NCI-H1436 treated with DMSO at 0.1 percent for 48 hours (cell line): ENCODE measurements around the gene WRAP73.

ENCODE experiments used
- DNase-seq: peaks from one replicate; lab custom pipeline; 2025; lab: John Stamatoyannopoulos, UW

The WRAP73 gene

DNA sequence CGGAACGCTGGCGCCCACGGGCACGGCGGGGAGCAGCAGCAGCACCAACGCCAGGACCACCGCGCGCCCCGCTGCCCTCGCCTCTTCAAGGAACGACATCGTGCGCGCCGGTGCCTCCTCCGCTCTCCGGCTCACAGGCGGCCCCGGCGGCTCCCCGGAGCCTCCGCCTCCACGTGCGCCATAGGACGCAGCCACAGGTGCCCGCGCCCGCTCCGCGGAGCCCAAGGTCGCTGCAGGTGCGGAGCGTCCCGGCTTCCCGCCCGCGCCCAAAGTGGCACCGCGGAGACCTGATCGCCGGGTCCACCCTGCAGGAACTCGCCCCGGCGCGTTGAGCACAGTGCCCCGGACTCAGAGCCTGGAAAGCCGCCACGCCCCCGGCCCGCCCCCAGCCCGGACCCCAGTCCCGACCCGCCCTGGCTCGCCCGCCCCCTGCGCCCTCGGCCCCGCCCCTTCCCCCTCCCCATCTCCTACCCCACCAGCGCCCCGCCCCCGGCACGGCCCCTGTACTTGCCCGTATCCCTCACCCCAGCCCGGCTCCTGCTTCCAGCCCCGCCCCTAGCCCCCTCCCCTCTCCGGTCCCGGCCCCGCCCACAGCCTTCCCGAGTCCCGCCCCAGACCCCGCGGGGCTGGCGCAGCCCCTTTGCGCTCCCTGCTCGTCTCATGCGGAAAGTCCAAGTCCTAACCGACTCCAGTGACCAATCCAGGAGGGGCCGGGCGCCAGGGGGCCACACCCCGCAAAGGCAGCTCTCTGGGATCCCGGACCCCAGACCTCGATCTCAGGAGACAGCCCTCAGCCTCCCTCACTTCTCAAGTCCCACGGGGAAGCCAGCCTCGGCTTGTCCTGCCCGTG is 38.5 kb downstream of the WRAP73 start, which contains the start of gene MEGF6:
TSS of gene MEGF6 (minus strand) at position 339 of the 850 bp plus-strand sequence. CDS start at position 99, 240 bp downstream.
- DNase-seq, result no peak

- no peak for DNase-seq
These were observed 39.3 kb downstream of the WRAP73 start for GRCh38 chr1:3610527-3611169.

DNA sequence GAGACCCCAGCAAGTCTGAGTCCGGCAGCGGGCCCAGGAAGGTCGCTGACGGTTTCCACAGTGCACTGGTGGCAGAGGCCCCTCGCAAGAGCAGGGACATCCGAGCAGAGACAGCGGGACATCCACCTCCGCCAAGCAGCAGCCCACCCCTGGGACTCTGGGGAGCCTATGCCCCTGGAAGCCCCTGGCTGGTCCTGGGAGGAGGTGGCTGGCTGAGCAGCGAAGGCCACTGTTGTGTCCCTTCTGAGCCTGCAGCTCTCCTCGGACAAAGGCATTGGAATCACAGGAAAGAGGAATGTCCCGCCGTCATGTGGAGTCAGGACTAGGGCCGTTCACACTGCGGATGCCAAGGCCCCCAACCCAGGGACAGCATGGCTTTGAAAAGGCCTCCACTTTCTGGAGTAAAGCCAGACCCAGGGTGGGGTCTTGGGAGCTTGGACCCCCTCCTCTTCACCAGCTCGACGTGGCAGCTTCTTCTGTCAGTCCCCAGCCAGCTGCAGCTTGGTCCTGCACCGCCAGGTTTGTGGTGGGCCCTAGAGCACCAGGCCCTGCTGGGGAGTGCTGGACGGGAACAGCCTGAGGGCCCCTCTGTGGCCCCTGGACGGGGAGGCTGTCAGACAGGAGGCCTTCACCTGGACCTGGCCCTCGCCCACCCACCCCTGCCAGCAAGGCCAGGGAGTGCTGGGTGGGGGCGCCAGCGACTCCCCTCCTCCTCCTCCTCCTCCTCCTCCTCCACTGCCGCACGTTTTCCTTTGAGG is 40.0 kb downstream of the WRAP73 start:
- no peak for DNase-seq

- DNase-seq, result no peak
These were observed 40.7 kb downstream of the WRAP73 start for GRCh38 chr1:3609016-3609768.

DNA sequence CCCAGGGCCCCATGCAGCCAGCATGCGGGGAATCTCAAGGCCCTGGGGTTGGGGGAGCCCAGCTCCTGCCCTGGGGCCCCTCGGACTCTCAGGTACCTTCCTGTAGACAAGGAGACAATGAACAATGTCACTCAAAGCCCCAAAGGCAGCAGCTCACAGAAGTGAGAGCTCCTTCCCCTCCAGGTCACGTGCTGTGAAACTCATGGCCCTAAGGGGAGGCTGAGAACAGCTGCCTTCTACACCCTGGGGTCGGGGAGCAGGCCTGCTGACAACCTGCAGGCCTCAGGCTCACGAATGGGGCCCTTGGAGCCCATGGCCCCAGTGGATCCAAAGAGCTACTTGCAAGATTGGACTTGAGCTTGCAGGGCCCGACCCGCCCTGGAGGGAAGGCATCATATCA is 41.7 kb downstream of the WRAP73 start:
- DNase-seq, result no peak

- DNase-seq, result no peak
These were observed 42.2 kb downstream of the WRAP73 start for GRCh38 chr1:3607703-3608065.

- no peak for DNase-seq
These were observed 42.9 kb downstream of the WRAP73 start for GRCh38 chr1:3606779-3607702.

GRCh38 chr1:3604997-3605823 is 44.7 kb downstream of the WRAP73 start:
- DNase-seq, result no peak

DNA sequence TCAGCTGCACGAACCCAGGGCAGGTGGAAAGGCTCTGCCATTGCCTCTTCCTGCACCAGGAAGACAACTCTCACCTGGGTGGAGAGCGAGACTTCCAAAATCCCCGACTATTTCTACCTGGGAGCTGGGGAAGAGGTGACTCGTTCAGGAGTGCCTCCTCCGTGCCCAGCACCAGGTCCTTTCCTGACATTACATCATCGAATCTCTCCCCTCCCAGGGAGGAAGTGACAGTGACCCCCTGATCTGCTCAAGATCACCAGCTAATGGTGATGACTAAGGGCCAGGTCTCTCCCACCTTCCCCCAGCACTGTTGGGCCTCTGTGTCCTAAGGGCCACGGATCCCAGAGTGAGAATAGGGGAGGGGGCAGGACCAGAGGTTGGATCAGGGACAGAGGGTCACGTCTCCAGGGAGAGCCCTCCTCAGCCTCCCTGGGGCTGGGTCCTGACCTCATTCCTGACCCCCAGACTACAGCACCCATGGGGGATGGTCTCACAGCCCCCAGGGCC is 45.4 kb downstream of the WRAP73 start:
- no peak for DNase-seq

GRCh38 chr1:3603571-3604467 is 46.1 kb downstream of the WRAP73 start:
- DNase-seq, result no peak

DNA sequence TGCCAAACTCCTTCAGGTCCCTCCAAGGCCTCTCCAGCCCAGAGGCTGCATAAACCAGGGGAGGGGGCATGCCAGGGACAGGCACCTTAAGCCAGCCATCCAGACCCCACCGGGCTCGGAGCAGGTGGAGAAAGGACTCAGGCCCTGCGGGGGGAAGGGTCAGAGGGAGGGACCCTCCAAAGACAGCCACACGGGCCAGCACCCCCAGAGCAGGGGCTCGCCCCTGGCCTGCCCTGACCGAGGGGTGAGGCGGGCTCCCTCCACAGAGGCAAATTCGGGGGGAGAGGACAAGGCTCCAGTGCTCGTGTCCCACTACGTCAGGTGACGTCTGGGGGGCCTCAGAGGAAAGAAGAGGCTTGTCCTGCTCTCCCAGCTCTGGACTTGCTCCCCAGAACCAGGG is 46.7 kb downstream of the WRAP73 start:
- no peak for DNase-seq

GRCh38 chr1:3602375-3602774 is 47.5 kb downstream of the WRAP73 start:
- DNase-seq, result no peak

GRCh38 chr1:3601743-3602142 is 48.2 kb downstream of the WRAP73 start:
- no peak for DNase-seq

DNA sequence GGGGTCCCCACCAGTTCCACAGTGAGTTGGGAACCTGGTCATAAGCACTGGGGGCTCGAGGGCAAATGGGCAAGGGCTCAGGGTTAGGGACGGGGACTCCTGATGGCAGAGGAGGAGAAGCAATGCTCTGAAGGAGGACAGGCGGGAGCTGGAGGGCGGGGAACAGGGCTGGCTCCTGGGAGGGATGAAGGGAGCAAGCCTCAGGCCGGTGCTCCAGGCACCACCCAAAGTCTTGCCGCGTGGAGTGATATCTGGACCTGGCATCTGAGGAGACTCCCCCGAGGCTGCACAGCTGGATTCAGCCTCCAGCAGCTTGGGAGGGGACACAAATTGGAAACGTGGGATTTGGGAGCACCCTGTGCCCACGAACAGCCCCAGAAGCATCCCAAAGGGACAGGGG is 49.5 kb downstream of the WRAP73 start:
- DNase-seq, result no peak

DNA sequence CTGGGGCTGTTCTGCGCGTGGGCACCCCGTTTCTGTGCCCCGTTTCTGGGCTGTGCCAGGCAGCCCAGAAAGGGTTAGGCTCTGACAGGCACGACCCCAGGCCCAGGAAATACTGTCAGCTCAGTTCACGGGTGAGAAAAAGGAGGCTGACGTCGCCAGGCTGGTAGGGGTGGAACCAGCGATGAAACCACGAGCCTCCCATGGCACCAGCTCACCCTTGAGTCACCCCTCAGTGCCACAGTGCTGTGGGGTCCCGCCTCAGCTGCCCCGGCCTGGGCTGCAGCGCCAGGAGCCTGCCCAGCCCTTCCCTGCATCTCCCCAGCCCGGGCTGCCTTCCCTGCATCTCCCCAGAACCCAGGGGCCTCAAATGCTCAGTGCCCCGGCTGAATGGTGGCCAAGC is 50.1 kb downstream of the WRAP73 start:
- DNase-seq, result no peak

GRCh38 chr1:3599286-3599811 is 50.6 kb downstream of the WRAP73 start:
- DNase-seq, result no peak

DNA sequence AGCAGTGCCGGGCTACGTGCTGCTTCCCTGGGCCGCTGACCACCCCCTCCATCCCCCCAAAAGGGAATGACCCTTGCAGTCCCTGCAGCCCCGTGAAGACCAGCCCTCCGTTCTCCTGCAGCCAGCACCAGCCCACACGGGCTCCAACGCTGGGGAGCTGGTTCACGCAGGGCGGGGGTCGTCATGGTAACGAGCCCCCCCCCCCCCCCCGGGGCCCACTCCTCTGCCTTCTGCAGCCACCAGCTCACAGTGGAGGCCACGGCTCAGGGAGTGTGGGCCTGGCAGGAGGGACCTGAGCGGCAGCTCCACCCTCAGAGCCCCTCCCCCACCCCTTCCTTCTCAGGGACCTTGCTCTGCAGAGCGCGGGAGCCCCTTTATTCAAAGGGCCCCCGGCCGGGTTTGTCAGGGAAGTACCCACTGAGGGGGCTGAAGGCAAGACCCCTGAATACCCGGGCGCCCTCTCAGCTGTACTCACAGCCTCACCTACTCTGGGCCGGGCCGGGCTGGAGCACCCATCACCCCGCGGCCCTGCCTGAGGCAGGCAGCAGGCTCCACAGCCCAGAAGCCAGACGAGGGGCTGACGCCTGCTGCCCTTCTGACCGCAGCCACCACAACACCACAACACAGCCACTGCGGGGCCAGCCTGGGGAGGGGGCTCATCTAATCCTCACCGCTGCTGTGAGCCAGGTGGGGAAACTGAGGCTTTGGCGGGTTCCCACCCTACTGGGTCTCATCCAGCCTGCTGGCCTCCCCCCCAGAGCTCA is 51.2 kb downstream of the WRAP73 start:
- no peak for DNase-seq

- no peak for DNase-seq
These were observed 51.8 kb downstream of the WRAP73 start for GRCh38 chr1:3598051-3598491.
